PC-3 (cell line): ENCODE results near the gene KRTAP10-11.

Experiments used
- EZH2 ChIP-seq: fragments of 300-600 bp; sonication (generic); IDR thresholded peaks from one replicate; pipeline ENCODE4 v1.6.1; 2017; ENCODE audit warnings: antibody characterized with exemption, mild to moderate bottlenecking, low read length; ENCODE audit not compliant: unreplicated experiment
- EZH2phosphoT487 ChIP-seq: fragments of 300-600 bp; sonication (generic); IDR thresholded peaks from 2 replicates; pipeline ENCODE4 v1.6.1; 2018; ENCODE audit warnings: mild to moderate bottlenecking, antibody characterized with exemption, low read length, borderline replicate concordance
- TF ChIP-seq, protein P1 (sequence below): fragments of 300-600 bp; sonication (generic); conservative IDR thresholded peaks from 2 replicates; pipeline ENCODE4 v1.5.1; 2017; ENCODE audit warnings: antibody characterized with exemption, low read depth, mild to moderate bottlenecking, low read length

DNA sequence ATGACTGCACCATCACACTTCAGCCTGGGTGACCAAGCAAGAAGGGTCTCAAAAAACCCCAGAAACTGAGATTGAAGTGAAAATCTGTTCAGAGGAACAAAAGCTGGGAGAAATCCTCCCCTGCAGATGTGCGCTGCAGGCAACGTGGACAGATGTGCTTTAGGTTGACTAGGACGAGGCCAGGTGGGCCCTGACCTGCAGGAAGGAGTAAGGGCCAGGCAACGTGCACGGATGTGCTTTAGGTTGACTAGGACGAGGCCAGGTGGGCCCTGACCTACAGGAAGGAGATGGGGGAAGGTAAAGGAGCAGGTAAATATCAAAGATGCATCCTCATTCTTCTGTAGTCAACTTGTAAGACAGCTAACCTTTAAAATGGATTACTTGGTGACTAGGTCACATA lies 38.3 kb downstream of the KRTAP10-11 start:
- TF ChIP-seq, protein P1, sequence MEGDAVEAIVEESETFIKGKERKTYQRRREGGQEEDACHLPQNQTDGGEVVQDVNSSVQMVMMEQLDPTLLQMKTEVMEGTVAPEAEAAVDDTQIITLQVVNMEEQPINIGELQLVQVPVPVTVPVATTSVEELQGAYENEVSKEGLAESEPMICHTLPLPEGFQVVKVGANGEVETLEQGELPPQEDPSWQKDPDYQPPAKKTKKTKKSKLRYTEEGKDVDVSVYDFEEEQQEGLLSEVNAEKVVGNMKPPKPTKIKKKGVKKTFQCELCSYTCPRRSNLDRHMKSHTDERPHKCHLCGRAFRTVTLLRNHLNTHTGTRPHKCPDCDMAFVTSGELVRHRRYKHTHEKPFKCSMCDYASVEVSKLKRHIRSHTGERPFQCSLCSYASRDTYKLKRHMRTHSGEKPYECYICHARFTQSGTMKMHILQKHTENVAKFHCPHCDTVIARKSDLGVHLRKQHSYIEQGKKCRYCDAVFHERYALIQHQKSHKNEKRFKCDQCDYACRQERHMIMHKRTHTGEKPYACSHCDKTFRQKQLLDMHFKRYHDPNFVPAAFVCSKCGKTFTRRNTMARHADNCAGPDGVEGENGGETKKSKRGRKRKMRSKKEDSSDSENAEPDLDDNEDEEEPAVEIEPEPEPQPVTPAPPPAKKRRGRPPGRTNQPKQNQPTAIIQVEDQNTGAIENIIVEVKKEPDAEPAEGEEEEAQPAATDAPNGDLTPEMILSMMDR = no peak
- TF ChIP-seq EZH2 = no peak
- no peak for TF ChIP-seq EZH2phosphoT487
